A204.1 (cell line): ENCODE results near the gene LRP5.

ENCODE experiments used
- FAIRE-seq: peaks from 2 replicates; lab custom pipeline; 2012; peaks lifted over from hg19 to GRCh38; lab: Jason Lieb, UNC

Gene LRP5

DNA sequence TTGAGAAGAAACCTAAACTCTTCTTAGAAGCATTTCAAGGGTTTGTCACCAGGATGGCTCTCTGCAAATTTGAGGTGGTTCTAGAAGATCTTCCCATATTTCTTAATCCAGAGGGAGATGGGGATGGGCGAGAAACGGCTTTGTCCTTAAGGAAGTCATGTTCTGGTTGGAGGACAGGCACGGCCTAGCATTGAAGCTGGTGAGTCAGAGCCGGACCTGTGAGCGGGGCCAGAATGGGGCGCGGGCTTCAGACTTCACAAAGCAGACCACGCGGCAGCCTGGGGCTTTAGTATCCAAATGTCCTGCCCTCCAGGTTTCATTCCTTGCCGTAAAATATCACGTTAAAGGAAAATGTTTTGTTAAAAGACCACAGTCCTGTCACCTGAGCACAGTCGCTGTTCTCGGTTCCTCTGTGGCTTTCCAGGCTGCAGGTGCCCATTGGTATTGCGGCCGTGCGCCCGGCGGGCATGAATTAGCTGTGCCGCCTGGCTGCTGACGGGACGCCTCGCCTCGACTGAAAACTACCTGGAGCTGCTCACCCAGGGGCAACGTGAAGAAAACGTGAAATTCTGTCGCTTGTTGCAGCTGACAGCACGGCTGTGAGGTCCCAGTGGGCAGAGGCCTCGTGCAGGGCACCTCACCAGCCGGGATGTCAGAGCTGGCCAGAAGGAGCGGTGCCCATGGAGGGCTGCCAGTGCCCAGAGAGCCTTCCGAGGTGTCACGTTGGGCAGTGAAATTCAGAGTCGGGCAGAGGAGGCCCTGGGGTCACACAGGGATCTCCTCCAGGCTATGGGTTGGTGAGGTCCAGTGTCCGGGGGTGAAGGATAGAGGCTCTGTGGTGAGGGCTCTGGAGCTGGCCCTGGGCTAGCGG is 59.0 kb downstream of the LRP5 start:
- FAIRE-seq, result no peak

DNA sequence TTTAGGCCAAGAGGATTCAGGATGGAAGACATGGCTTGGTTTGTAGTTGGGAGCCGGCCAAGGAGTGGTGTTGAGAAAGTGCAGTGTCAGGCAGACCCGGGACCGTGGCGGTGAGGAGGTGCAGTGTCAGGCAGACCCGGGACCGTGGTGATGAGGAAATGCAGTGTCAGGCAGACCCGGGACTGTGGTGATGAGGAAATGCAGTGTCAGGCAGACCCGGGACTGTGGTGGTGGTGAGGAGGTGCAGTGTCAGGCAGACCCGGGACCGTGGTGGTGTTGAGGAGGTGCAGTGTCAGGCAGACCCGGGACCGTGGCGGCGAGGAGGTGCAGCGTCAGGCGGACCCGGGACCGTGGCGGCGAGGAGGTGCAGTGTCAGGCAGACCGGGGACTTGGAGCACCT is 59.7 kb downstream of the LRP5 start:
- FAIRE-seq, result no peak

DNA sequence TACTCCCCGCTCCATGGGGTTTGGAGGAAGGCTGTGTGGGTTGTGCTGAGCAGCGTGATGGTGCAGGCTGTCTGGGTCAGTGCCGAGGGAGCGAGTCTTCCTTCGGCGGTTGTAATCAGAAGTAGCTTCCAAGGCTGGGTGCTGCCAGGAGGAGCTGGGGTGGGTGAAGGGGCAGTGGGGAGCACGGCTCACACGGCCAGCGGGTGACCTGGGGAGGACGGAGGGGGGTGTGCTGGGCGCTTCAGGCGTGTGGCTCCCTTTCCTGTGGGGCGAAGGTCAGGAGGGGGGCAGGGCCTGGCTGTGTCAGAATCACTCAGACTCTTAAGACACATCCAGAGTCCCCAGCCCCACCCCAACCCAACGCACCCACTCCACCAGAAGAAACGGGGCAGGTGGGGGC is 60.2 kb downstream of the LRP5 start:
- no peak for FAIRE-seq

DNA sequence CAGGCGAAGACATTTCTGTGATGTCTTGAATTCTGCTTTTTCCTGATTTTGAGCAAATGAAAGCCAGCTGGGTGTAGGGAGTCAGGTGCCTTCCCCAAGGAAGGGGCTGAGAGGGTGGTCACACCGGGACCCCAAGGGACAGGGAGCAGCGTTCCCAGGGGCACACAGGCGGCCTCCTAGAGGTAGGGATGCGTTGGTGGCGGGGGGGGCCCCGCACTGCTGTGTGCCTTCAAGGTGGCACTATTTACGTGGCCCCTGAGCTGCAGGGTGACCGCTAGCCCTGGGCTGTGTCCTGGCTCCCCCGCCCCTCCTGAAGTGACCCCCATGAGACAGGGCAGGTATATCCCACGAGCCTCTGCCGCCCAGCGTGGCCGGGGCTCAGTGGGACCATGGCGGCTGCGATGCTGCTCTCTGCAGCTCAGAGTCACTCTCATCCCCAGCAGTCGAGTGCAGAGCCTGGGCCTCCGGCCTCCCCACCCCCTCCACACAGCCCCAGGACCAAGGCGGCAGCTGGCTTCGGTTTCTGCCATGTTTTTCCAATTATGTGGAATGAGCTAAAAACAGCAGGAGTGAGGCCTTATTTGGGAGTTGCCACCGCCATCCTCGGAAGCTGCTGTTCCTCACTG is 60.9 kb downstream of the LRP5 start:
- no peak for FAIRE-seq

GRCh38 chr11:68373815-68374501 is 61.6 kb downstream of the LRP5 start:
- FAIRE-seq, result no peak

DNA sequence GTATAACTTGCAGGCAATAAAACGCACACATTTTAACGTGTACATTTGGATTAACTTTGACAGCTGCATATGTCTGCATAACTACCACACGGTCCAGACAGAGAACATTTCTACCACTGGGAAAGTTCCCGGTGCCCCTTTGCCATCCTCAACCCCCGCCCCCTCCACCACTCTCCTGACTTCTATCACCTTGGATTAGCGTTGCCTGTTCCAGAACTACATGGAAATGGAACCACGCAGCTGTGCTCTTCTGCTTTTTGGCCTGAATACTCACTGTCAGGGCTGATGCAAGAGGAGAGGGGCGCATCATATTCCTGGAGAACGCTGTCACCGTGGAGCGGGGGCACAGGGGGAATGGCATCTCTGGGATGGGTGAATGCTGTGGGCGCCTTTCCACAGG is 62.1 kb downstream of the LRP5 start:
- no peak for FAIRE-seq

DNA sequence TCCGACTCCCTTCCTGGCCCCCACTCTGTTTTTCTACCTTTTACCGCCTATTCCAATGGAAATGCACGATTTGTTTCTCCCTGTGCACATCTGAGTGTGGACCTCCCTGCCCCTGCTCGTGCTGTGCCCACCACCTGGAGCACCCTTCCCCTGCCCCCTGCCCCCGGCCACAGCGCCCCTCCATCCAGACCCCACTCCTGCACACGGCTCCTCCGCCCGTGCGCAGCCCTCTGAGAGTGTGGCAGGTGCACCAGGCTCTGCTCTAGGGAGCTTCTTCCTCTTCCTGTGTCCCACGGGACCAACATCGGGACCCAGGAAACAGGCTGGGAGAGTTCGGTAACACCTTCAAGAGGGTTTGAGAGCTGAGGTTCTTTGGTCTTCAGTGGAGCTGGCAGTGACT is 62.9 kb downstream of the LRP5 start:
- no peak for FAIRE-seq

- FAIRE-seq, result no peak
These were observed 63.4 kb downstream of the LRP5 start for GRCh38 chr11:68375766-68376165.

DNA sequence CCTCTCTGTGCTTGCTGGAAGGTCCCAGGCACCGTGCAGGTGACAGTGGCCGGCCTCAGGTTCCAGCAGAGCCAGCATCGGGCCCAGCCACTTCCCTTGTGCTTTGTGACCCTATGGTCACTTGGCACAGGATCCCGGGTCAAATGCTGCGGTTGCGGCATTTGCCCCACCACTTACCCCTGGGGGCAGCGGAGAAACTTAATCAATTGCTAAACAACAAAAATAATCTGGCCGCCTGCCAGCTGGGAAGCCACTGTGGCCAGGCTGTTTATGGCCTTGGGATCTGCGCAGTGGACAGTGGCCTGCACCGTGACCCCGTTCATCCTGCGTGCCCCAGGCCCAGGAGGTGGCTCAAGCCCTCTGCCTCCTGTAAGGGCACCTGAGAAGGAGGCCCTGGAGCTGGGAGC is 65.0 kb downstream of the LRP5 start:
- no peak for FAIRE-seq

DNA sequence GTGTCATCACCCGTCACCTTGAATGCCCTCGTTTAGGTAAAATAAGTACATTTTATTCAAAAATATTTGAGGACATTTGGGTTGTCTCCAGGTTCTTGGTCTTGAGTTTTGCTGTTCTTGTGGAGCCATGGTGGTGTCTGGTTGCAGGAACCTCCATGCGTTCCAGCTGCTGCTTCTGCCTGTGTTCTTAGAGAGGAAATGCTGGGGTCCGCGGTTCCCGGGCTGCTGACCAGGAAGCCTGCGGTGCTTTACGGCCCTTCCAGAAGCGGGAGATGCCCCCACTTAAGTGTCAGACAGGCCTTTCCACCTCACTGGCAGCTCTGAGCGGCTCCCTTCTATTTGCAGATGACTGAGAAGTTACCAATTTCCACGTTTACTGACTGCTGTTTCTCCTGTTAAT is 66.8 kb downstream of the LRP5 start:
- no peak for FAIRE-seq

GRCh38 chr11:68380786-68381622 is 68.6 kb downstream of the LRP5 start:
- FAIRE-seq, result no peak

- no peak for FAIRE-seq
These were observed 69.3 kb downstream of the LRP5 start for GRCh38 chr11:68381716-68382115.

DNA sequence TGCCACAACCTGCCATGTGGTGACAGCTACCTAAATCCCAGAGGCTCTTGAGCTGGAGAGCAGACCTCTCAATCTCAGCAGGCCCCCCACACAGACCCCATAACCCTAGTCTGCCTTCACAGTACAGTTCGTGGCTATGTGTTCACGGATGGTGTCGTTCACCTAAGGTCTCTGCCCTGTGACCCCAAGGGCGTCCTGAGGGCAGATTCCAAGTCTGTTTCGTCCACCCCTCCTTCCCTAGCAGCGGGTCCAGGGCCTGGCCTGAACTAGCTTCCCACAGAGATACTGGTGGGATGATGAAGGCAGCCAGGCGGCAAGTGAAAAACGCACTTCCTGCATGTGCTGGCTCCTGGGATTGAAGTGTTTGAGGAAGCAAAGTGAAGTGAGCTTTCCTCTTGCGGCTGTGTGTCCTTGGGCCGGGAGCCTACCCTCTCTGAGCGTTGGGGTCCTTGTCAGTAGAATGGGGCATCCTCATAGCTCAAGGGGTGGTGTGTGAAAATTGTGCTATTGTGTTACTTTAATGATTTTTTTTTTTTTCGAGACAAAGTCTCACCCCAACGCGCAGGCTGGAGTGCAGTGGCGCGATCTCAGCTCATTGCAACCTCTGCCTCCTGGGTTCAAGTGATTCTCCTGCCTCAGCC is 70.1 kb downstream of the LRP5 start:
- FAIRE-seq, result no peak

DNA sequence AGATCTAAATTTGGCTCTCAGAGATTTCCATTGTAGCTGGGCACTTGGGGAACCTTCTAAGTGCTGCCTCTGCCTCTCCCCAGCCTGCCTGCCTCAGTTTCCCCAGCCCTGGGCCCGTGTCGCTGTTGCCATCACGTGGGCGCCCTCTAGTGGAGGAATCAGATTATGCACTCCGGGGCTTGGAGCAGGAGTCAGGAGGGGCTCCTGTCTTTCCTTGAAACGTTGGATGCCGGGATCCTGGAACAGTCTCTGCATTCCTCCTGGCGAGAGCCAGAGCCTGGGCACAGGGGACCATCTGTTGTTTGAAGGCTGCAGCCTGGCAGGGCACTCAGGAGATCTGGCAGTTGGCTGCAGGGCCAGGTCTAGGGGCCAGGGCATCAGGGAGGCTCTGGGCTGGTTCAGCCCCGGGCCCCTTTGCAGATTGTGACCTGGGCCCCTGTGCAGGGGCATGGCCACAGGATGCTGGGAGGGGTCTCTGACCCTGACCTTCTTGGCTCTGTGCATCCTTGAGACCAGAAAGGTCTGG is 71.6 kb downstream of the LRP5 start:
- FAIRE-seq, result no peak

GRCh38 chr11:68384530-68385081 is 72.2 kb downstream of the LRP5 start:
- FAIRE-seq, result no peak

GRCh38 chr11:68385128-68385527 is 72.7 kb downstream of the LRP5 start:
- no peak for FAIRE-seq

- FAIRE-seq, result no peak
These were observed 74.1 kb downstream of the LRP5 start for GRCh38 chr11:68386331-68386978.

DNA sequence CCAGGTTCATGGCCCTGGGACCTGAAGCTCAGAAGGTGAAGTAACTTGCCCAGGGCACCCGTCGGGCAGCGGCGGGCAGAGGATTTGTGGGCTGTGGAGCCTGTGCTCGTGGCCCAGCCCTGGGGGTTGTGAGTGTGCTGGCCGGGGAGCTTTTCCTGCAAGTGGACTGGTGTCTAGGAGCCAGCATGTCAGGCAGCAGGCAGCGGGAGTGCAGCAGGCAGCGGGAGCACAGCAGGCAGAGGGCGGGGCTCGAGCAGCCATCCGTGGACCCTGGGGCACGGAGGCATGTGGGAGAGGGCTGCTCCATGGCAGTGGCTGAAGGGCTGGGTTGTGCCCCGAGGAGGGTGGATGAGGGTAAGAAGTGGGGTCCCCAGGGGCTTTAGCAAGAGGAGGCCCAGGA is 75.4 kb downstream of the LRP5 start:
- no peak for FAIRE-seq

- FAIRE-seq, result no peak
These were observed 76.3 kb downstream of the LRP5 start for GRCh38 chr11:68388595-68389198.

GRCh38 chr11:68390315-68390714 is 77.9 kb downstream of the LRP5 start:
- FAIRE-seq, result no peak
